IPS-15b (cell line): ENCODE data around the gene SLC25A33.

Experiments used
- H3K27me3 ChIP-seq: one replicate; pipeline ENCODE4 v1.6.1; 2013; ENCODE audit warnings: low read length; ENCODE audit not compliant: control insufficient read depth, insufficient read depth
- H3K36me3 ChIP-seq: one replicate; pipeline ENCODE4 v1.6.1; 2013; ENCODE audit warnings: low read length; ENCODE audit not compliant: control insufficient read depth, insufficient read depth
- H3K4me1 ChIP-seq: one replicate; pipeline ENCODE4 v1.6.1; 2013; ENCODE audit warnings: mild to moderate bottlenecking, low read length; ENCODE audit not compliant: control insufficient read depth, insufficient read depth
- H3K4me3 ChIP-seq: one replicate; pipeline ENCODE4 v1.5.1; 2013; ENCODE audit warnings: low read depth, low read length
- H3K9ac ChIP-seq: one replicate; pipeline ENCODE4 v1.6.1; 2013; ENCODE audit warnings: low read depth, mild to moderate bottlenecking, low read length
- H3K9me3 ChIP-seq: one replicate; pipeline ENCODE4 v1.6.1; 2013; ENCODE audit warnings: mild to moderate bottlenecking, low read length; ENCODE audit not compliant: control insufficient read depth, insufficient read depth

Gene SLC25A33

GRCh38 chr1:9607352-9607751 lies 68.1 kb downstream of the SLC25A33 start:
- peaks cover 56% of the 10 kb centered on the region for H3K36me3 ChIP-seq
- H3K4me3 ChIP-seq, result no peak overlapping the region
- H3K27me3 ChIP-seq, result no peaks in the 10 kb centered on the region
- H3K9me3 ChIP-seq, result no peaks in the 10 kb centered on the region
- H3K4me1 ChIP-seq, result no peaks in the 10 kb centered on the region
- H3K9ac ChIP-seq, result no peak overlapping the region

- Histone ChIP-seq H3K4me1 (no peaks in the 10 kb centered on the region), H3K9me3 (no peaks in the 10 kb centered on the region), H3K4me3 (no peak overlapping the region), H3K27me3 (no peaks in the 10 kb centered on the region), H3K9ac (no peak overlapping the region), H3K36me3 (peaks cover 48% of the 10 kb centered on the region)
These were observed 70.7 kb downstream of the SLC25A33 start for GRCh38 chr1:9609998-9610397.

GRCh38 chr1:9610548-9610947 lies 71.3 kb downstream of the SLC25A33 start:
- Histone ChIP-seq H3K9ac (no peak overlapping the region), H3K36me3 (peaks cover 48% of the 10 kb centered on the region), H3K4me1 (no peaks in the 10 kb centered on the region), H3K27me3 (no peaks in the 10 kb centered on the region), H3K9me3 (no peaks in the 10 kb centered on the region), H3K4me3 (no peak overlapping the region)

GRCh38 chr1:9611716-9612115 lies 72.5 kb downstream of the SLC25A33 start:
- Histone ChIP-seq H3K36me3 (peaks cover 44% of the 10 kb centered on the region), H3K4me1 (no peaks in the 10 kb centered on the region), H3K4me3 (no peak overlapping the region), H3K27me3 (no peaks in the 10 kb centered on the region), H3K9me3 (no peaks in the 10 kb centered on the region), H3K9ac (no peak overlapping the region)

- H3K27me3 ChIP-seq, result no peaks in the 10 kb centered on the region
- peaks cover 42% of the 10 kb centered on the region for H3K36me3 ChIP-seq
- H3K9ac ChIP-seq, result no peak overlapping the region
- H3K9me3 ChIP-seq, result no peaks in the 10 kb centered on the region
- H3K4me3 ChIP-seq, result no peak overlapping the region
- H3K4me1 ChIP-seq, result no peaks in the 10 kb centered on the region
These were observed 73.0 kb downstream of the SLC25A33 start for GRCh38 chr1:9612162-9612845.

- Histone ChIP-seq H3K27me3 (no peaks in the 10 kb centered on the region), H3K9ac (no peak overlapping the region), H3K9me3 (no peaks in the 10 kb centered on the region), H3K4me1 (no peaks in the 10 kb centered on the region), H3K36me3 (peaks cover 38% of the 10 kb centered on the region), H3K4me3 (no peak overlapping the region)
These were observed 73.8 kb downstream of the SLC25A33 start for GRCh38 chr1:9612871-9613624.

- Histone ChIP-seq H3K27me3 (no peaks in the 10 kb centered on the region), H3K9me3 (no peaks in the 10 kb centered on the region), H3K4me3 (no peak overlapping the region), H3K9ac (no peak overlapping the region), H3K4me1 (no peaks in the 10 kb centered on the region), H3K36me3 (peaks cover 36% of the 10 kb centered on the region)
These were observed 74.5 kb downstream of the SLC25A33 start for GRCh38 chr1:9613625-9614299.

- Histone ChIP-seq H3K9ac (no peak overlapping the region), H3K4me1 (no peaks in the 10 kb centered on the region), H3K36me3 (peaks cover 23% of the 10 kb centered on the region), H3K4me3 (no peak overlapping the region), H3K9me3 (no peaks in the 10 kb centered on the region), H3K27me3 (no peaks in the 10 kb centered on the region)
These were observed 76.2 kb downstream of the SLC25A33 start for GRCh38 chr1:9615316-9616063.

DNA sequence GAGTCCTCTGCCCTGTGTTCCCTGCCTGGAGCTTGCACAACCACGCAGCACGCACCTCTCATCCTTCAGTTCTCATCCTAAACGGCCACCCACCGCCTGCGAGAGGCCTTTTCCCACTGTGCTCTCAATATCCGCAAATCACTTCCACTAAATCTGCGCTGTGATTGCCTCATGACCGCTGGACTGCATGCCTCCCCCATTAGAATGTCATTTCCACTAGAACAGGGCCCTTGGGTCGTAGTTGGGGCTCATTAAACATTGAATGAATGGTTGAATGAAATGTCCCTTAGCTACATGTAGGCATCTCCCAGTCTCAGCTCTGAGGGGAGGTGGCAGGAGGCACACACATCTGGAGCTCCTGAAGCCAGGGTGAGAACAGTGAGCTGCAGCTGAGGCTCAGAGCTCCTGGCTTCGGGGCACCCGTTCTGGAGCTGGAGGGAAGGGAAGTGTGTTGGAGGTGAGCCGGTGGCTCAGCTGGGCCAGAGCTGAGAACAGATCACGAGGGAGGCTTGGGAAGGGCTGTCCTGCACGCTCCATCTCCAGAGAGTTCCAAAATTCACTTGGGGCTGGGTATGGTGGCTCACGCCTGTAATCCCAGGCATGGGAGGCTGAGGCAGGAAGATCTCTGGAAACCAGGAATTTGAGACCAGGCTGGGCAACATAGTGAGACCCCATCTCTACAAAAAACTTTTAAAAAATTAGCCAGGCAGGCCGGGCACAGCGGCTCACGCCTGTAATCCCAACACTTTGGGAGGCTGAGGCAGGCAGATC lies 79.8 kb downstream of the SLC25A33 start:
- Histone ChIP-seq H3K9ac (no peak overlapping the region), H3K4me1 (no peaks in the 10 kb centered on the region), H3K36me3 (no peaks in the 10 kb centered on the region), H3K27me3 (no peaks in the 10 kb centered on the region), H3K4me3 (no peak overlapping the region), H3K9me3 (no peaks in the 10 kb centered on the region)

GRCh38 chr1:9621032-9621431 lies 81.8 kb downstream of the SLC25A33 start:
- no peak overlapping the region for H3K9ac ChIP-seq
- H3K27me3 ChIP-seq, result peaks cover under 1% of the 10 kb centered on the region
- no peaks in the 10 kb centered on the region for H3K4me1 ChIP-seq
- no peak overlapping the region for H3K4me3 ChIP-seq
- H3K36me3 ChIP-seq, result no peaks in the 10 kb centered on the region
- H3K9me3 ChIP-seq, result no peaks in the 10 kb centered on the region

- Histone ChIP-seq H3K27me3 (peaks cover 6% of the 10 kb centered on the region), H3K9ac (no peak overlapping the region), H3K9me3 (no peaks in the 10 kb centered on the region), H3K4me3 (no peak overlapping the region), H3K4me1 (peaks cover 5% of the 10 kb centered on the region), H3K36me3 (no peaks in the 10 kb centered on the region)
These were observed 84.8 kb downstream of the SLC25A33 start for GRCh38 chr1:9624081-9624480.
